HuH-7 (cell line): ENCODE results near the gene SLC35E2B.

Experiments used
- DNase-seq: peaks from one replicate; pipeline ENCODE4 v3.0.0; 2011; ENCODE audit warnings: low spot score

SLC35E2B gene

DNA sequence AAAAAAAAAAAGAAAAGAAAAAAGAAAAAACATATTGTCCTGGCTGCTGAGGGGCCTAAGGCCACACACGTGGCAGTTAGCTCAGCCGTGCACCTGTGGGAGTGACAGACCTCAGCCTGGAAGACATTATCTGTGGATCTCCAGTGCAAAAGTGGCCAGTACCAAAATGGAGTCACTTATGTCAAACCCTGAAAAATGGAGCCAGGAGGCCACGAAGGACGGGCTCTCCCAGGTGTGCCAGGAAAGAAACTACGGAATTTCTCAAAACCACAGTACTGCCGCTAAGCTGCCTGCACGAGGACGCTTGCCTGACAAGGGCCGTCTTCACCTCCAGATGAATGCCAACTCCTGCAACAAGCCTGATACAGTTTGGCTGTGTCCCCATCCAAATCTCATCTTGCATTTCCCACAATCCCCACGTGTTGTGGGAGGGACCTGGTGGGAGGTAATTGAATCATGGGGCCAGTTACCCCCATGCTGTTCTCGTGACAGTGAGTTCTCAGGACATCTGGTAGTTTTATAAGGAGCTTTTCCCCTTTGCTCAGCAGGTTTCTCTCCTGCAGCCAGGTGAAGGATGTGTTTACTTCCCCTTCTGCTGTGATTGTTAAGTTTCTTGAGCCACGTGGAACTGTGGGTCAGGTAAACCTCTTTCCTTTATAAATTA is 82.6 kb downstream of the SLC35E2B start:
- DNase-seq, result no peak
